ENCODE results near the gene MOB3B. TPM values are rescaled to one million over a fixed set of nuclear protein-coding genes. Genes with fewer than 3 reads are reported as not detected.

MOB3B gene
- polyA plus RNA-seq, 2 of the 4 experiments (the other 2 are of a cell fraction), result 6.0 to 6.4 TPM

DNA sequence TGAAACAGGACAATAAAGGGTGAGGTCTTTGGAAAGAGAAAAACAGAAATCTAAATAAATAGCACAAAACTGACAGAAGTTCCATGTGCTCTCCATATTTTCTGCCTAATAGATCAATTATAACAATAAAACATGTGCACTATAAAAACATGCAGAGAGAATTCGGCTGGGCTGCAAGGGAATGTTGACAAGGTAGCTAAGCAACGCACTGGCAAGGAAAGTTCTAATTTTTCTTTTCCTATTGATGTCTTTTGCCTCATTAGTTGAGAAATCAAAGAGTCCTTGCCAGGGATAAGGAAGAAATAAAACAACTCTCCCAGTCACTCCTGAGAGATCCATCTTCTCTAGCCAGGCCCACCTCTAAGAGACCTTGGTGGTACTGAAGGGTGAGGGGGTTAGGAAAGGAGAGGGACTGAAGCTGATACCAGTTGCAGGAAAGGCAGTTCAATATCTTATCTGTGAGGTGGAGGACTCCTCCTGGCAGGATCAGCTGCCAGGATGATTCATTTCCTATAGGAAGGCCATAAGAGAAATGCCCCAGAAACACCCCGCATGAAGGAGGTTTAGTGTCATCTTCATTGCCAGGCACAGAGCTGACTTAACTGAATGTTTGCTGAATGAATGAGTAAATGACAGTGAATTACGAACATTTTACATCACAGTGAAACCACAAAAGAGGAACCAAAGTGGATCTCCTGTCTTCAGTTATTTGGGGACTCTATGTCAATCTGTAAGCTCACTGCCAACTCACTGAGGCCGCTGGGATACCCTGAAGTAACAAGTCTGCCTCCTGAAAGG, 69.2 kb downstream of the MOB3B start (continued):
- TF ChIP-seq, protein P1, sequence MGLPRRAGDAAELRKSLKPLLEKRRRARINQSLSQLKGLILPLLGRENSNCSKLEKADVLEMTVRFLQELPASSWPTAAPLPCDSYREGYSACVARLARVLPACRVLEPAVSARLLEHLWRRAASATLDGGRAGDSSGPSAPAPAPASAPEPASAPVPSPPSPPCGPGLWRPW (IDR thresholded peaks at IDR 0.05), result no peak
- TF ChIP-seq HDAC2 (IDR thresholded peaks at IDR 0.05) (no peak), BHLHE40 (IDR thresholded peaks at IDR 0.05; ENCODE audit: low read depth, low read length) (no peak), HOXA7 (CRISPR knock-in tag; IDR thresholded peaks at IDR 0.05) (no peak), NR3C1 (IDR thresholded peaks at IDR 0.05) (no peak), HOXB13 (CRISPR knock-in tag; IDR thresholded peaks at IDR 0.05; ENCODE audit: low read depth) (no peak), SREBF2 (IDR thresholded peaks at IDR 0.05) (no peak), CHD2 (IDR thresholded peaks at IDR 0.05; ENCODE audit: low read length, partially characterized antibody) (no peak), TFCP2L1 (CRISPR knock-in tag; IDR thresholded peaks at IDR 0.05) (no peak)
- TF ChIP-seq, protein P2, sequence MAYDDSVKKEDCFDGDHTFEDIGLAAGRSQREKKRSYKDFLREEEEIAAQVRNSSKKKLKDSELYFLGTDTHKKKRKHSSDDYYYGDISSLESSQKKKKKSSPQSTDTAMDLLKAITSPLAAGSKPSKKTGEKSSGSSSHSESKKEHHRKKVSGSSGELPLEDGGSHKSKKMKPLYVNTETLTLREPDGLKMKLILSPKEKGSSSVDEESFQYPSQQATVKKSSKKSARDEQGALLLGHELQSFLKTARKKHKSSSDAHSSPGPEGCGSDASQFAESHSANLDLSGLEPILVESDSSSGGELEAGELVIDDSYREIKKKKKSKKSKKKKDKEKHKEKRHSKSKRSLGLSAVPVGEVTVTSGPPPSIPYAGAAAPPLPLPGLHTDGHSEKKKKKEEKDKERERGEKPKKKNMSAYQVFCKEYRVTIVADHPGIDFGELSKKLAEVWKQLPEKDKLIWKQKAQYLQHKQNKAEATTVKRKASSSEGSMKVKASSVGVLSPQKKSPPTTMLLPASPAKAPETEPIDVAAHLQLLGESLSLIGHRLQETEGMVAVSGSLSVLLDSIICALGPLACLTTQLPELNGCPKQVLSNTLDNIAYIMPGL (CRISPR knock-in tag; IDR thresholded peaks at IDR 0.05; ENCODE audit: borderline replicate concordance), result no peak
- TF ChIP-seq, protein P3, sequence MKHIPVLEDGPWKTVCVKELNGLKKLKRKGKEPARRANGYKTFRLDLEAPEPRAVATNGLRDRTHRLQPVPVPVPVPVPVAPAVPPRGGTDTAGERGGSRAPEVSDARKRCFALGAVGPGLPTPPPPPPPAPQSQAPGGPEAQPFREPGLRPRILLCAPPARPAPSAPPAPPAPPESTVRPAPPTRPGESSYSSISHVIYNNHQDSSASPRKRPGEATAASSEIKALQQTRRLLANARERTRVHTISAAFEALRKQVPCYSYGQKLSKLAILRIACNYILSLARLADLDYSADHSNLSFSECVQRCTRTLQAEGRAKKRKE (CRISPR knock-in tag; IDR thresholded peaks at IDR 0.05; ENCODE audit: low read depth), result no peak

DNA sequence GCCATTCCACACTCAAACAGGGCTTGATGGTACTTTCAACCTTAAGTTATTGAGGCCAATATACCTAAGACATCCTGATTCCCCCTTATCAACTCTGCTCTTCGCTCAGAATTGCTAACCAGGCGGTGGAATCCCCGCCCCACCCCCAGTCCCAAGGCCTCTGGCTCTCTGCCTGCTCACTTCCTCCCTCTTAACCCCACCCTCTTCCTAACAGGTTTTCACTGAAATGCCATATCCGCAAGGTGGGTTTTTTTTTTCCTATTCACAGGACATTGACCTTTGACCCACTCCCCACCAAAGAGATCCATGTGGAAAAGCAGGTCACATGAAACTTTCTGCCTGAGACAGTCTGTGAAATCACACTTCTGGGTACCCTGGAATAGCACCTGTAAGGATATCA, 72.2 kb downstream of the MOB3B start:
- 84% methylated on average over 4 of the region's 4 CpGs for WGBS (ENCODE audit: missing lambda C conversion rate)
- DNase-seq (ENCODE audit: low read depth in 1 of 2, low spot score in 1 of 2) (no peak), FAIRE-seq (no peak), ATAC-seq (no peak)
- no peak overlapping the region for H3K4me3 ChIP-seq
- TF ChIP-seq RNF2 (IDR thresholded peaks at IDR 0.05; ENCODE audit: borderline replicate concordance, low read depth), result no peak
- TF ChIP-seq SMC3 (IDR thresholded peaks at IDR 0.05), result no peak
- no peak for TF ChIP-seq CBX2 (IDR thresholded peaks at IDR 0.05; ENCODE audit: borderline replicate concordance, low read depth)
- POLR2A ChIA-PET, result no interaction called here
- H3K27ac ChIP-seq, result no peak overlapping the region
- no peaks in the 10 kb centered on the region for H3K9me3 ChIP-seq
- CTCF ChIA-PET, result interaction anchor here (0.7 kb wide), 1 partner anchor 26 kb away, joined by 3 read pairs; no protein-coding TSS in a partner anchor
- peaks cover 37% of the 10 kb centered on the region for H3K4me1 ChIP-seq
- H3K4me2 ChIP-seq, result no peak overlapping the region

DNA sequence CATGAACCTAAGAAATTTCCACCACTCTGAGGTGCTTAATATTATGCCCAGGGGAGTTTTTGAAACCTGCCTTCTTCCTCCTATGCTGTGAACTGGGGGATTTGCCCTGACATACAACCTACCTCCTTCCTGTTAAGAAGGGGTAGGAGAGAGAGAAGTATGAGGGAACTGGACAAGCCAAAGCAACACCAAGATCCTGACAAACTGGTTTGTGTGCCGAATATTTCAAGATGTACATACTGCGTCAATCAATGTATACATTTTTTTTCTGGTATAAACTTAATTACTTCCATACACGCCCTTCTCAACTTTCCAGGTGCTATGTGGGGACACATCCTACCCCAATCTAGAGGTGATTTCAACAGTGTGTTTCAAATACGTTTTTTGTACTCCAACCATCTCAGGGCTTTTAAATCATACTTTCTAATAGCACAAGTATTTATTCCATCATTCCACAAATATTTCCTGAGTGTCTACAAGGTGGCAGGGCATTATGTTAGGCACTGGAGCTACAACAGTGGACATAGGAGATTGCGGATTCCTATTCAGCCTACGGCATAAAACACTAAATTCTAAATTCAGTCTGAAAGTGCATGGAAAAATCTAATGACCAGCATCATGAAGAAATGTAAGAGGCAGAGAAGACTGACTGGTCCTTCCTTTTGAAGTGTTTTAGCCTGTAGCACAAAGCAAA, 75.6 kb downstream of the MOB3B start:
- no peak for ATAC-seq
- CTCF ChIA-PET, result no interaction called here
- H3K27ac ChIP-seq, result no peak overlapping the region; a peak in 1 of 6 replicates
- WGBS (ENCODE audit: missing lambda C conversion rate), result 69% methylated on average over 6 of the region's 6 CpGs
- FAIRE-seq, result no peak
- 0 out of 3 replicates have a peak, but pooled peaks cover 3% of the 10 kb centered on the region for H3K4me1 ChIP-seq
- H3K4me3 ChIP-seq, result no peak overlapping the region
- POLR2A ChIA-PET, result no interaction called here
- no peak overlapping the region for H3K4me2 ChIP-seq
- no peak for DNase-seq (ENCODE audit: low read depth in 1 of 2, low spot score in 1 of 2)
- no peaks in the 10 kb centered on the region for H3K9me3 ChIP-seq
- TF ChIP-seq FOXS1 (CRISPR knock-in tag; IDR thresholded peaks at IDR 0.05) (no peak), HDAC2 (IDR thresholded peaks at IDR 0.05) (no peak), HOXA7 (CRISPR knock-in tag; IDR thresholded peaks at IDR 0.05) (no peak), SMC3 (IDR thresholded peaks at IDR 0.05) (no peak), NR3C1 (IDR thresholded peaks at IDR 0.05) (no peak), EHF (CRISPR knock-in tag; IDR thresholded peaks at IDR 0.05) (no peak), ZNF302 (CRISPR knock-in tag; IDR thresholded peaks at IDR 0.05) (no peak), EP300 (IDR thresholded peaks at IDR 0.05) (no peak), FOSL2 (IDR thresholded peaks at IDR 0.05) (no peak), FOSL2 (CRISPR knock-in tag; IDR thresholded peaks at IDR 0.05) (no peak), EHMT2 (IDR thresholded peaks at IDR 0.05; ENCODE audit: low read depth) (no peak), TP53 (CRISPR knock-in tag; IDR thresholded peaks at IDR 0.05) (no peak), HOXB13 (CRISPR knock-in tag; IDR thresholded peaks at IDR 0.05; ENCODE audit: low read depth) (no peak)
- TF ChIP-seq, protein P4, sequence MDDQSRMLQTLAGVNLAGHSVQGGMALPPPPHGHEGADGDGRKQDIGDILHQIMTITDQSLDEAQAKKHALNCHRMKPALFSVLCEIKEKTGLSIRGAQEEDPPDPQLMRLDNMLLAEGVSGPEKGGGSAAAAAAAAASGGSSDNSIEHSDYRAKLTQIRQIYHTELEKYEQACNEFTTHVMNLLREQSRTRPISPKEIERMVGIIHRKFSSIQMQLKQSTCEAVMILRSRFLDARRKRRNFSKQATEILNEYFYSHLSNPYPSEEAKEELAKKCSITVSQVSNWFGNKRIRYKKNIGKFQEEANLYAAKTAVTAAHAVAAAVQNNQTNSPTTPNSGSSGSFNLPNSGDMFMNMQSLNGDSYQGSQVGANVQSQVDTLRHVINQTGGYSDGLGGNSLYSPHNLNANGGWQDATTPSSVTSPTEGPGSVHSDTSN (IDR thresholded peaks at IDR 0.05), result no peak
- TF ChIP-seq, protein P5, sequence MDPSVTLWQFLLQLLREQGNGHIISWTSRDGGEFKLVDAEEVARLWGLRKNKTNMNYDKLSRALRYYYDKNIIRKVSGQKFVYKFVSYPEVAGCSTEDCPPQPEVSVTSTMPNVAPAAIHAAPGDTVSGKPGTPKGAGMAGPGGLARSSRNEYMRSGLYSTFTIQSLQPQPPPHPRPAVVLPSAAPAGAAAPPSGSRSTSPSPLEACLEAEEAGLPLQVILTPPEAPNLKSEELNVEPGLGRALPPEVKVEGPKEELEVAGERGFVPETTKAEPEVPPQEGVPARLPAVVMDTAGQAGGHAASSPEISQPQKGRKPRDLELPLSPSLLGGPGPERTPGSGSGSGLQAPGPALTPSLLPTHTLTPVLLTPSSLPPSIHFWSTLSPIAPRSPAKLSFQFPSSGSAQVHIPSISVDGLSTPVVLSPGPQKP (IDR thresholded peaks at IDR 0.05; ENCODE audit: low read depth, low read length), result no peak
- TF ChIP-seq, protein P6, sequence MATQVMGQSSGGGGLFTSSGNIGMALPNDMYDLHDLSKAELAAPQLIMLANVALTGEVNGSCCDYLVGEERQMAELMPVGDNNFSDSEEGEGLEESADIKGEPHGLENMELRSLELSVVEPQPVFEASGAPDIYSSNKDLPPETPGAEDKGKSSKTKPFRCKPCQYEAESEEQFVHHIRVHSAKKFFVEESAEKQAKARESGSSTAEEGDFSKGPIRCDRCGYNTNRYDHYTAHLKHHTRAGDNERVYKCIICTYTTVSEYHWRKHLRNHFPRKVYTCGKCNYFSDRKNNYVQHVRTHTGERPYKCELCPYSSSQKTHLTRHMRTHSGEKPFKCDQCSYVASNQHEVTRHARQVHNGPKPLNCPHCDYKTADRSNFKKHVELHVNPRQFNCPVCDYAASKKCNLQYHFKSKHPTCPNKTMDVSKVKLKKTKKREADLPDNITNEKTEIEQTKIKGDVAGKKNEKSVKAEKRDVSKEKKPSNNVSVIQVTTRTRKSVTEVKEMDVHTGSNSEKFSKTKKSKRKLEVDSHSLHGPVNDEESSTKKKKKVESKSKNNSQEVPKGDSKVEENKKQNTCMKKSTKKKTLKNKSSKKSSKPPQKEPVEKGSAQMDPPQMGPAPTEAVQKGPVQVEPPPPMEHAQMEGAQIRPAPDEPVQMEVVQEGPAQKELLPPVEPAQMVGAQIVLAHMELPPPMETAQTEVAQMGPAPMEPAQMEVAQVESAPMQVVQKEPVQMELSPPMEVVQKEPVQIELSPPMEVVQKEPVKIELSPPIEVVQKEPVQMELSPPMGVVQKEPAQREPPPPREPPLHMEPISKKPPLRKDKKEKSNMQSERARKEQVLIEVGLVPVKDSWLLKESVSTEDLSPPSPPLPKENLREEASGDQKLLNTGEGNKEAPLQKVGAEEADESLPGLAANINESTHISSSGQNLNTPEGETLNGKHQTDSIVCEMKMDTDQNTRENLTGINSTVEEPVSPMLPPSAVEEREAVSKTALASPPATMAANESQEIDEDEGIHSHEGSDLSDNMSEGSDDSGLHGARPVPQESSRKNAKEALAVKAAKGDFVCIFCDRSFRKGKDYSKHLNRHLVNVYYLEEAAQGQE (IDR thresholded peaks at IDR 0.05), result no peak
